HepG2 (cell line): ENCODE measurements around the gene TOP2A. TPM values are rescaled to one million over a fixed set of nuclear protein-coding genes. Genes with fewer than 3 reads are reported as not detected.
A peak's percentile ranks its signal among the peaks of the same experiment; 100 is the strongest.

Experiments
- AKAP8 ChIP-seq: sonication (generic); formaldehyde crosslinking; IDR thresholded peaks from 2 replicates; pipeline ENCODE4 v1.5.1; 2020; ENCODE audit warnings: mild to moderate bottlenecking, missing genetic modification reagents
- BCL6 ChIP-seq: IDR thresholded peaks from 2 replicates; pipeline ENCODE4 v1.6.1; 2016; ENCODE audit warnings: missing genetic modification reagents, missing compliant biosample characterization
- CAMTA2 ChIP-seq: sonication (generic); formaldehyde crosslinking; IDR thresholded peaks from 2 replicates; pipeline ENCODE4 v1.4.0; 2020; ENCODE audit warnings: mild to moderate bottlenecking, missing genetic modification reagents, borderline replicate concordance
- CTCF ChIP-seq: sonication (generic); formaldehyde crosslinking; IDR thresholded peaks from 2 replicates; pipeline ENCODE4 v1.5.0; 2020; ENCODE audit warnings: mild to moderate bottlenecking, missing genetic modification reagents, moderate library complexity
- GABPA ChIP-seq, 2 experiments: IDR thresholded peaks; 2 replicates each; pipeline ENCODE4 v1.6.1; 2011 to 2016; ENCODE audit warnings: low read depth in 2 of 2, low read length in 1 of 2, missing biosample characterization in 1 of 2, missing genetic modification characterization in 1 of 2
- KLF15 ChIP-seq: sonication (generic); formaldehyde crosslinking; IDR thresholded peaks from 2 replicates; pipeline ENCODE4 v1.8.1; 2023; ENCODE audit warnings: borderline replicate concordance, mild to moderate bottlenecking, inconsistent platforms, missing genetic modification reagents, mixed read lengths
- NFE2L2 ChIP-seq: fragments of 150-350 bp; IDR thresholded peaks from 2 replicates; pipeline ENCODE4 v1.6.1; 2014; ENCODE audit warnings: low read length
- PHB2 ChIP-seq: fragments of 450-650 bp; IDR thresholded peaks from 2 replicates; pipeline ENCODE4 v1.6.1; 2018; ENCODE audit not compliant: partially characterized antibody
- PLRG1 ChIP-seq: fragments of 450-650 bp; conservative IDR thresholded peaks from 2 replicates; pipeline ENCODE4 v1.6.1; 2016
- REL ChIP-seq: sonication (generic); formaldehyde crosslinking; conservative IDR thresholded peaks from 2 replicates; pipeline ENCODE4 v1.8.0; 2022; ENCODE audit warnings: mild to moderate bottlenecking, missing genetic modification reagents, moderate library complexity
- RORA ChIP-seq: sonication (generic); formaldehyde crosslinking; IDR thresholded peaks from 2 replicates; pipeline ENCODE4 v1.5.0; 2020; ENCODE audit warnings: mild to moderate bottlenecking, missing genetic modification reagents, moderate library complexity
- STAG1 ChIP-seq: sonication (generic); formaldehyde crosslinking; IDR thresholded peaks from 2 replicates; pipeline ENCODE4 v1.4.0; 2020; ENCODE audit warnings: missing genetic modification reagents
- ZNF253 ChIP-seq: sonication (generic); formaldehyde crosslinking; IDR thresholded peaks from 2 replicates; pipeline ENCODE4 v1.8.0; 2022; ENCODE audit warnings: mild to moderate bottlenecking, missing genetic modification reagents, borderline replicate concordance
- ZNF503 ChIP-seq: sonication (generic); formaldehyde crosslinking; IDR thresholded peaks from 2 replicates; pipeline ENCODE4 v1.4.0; 2020; ENCODE audit warnings: missing genetic modification reagents
- ZNF512B ChIP-seq: sonication (generic); formaldehyde crosslinking; IDR thresholded peaks from 2 replicates; pipeline ENCODE4 v1.5.1; 2020; ENCODE audit warnings: missing genetic modification reagents, mild to moderate bottlenecking, borderline replicate concordance
- ZNF580 ChIP-seq: IDR thresholded peaks from 2 replicates; pipeline ENCODE4 v1.6.1; 2016; ENCODE audit warnings: low read depth, borderline replicate concordance
- ZNF646 ChIP-seq: sonication (generic); formaldehyde crosslinking; IDR thresholded peaks from 2 replicates; pipeline ENCODE4 v1.9.0; 2021; ENCODE audit warnings: mild to moderate bottlenecking, missing genetic modification reagents
- ZNF878 ChIP-seq: sonication (generic); formaldehyde crosslinking; IDR thresholded peaks from 2 replicates; pipeline ENCODE4 v1.8.1; 2023; ENCODE audit warnings: mild to moderate bottlenecking, missing genetic modification reagents, moderate library complexity
- polyA plus RNA-seq, 8 experiments: library from polyadenylated mRNA; depleted of rRNA in 3 of 8; stranded (reverse) in 7 of 8; unstranded in 1 of 8; fragments of >200 nt; fragmentation: Illumina TruSeq in 4 of 8; extraction: Trizol in 4 of 8; gene quantifications; 2 replicates each; pipeline versions ENCODE4 v1.2.1 to v1.2.3, GENCODE V29; 2011 to 2016; ENCODE audit warnings: low read depth in 4 of 8, missing spikeins in 1 of 8, mixed read lengths in 1 of 8; ENCODE audit not compliant: insufficient read depth in 1 of 8
- total RNA-seq, 5 experiments: library from RNA; depleted of rRNA; stranded (reverse); fragments of >200 nt; fragmentation: Illumina TruSeq; extraction: Trizol; gene quantifications; 2 replicates each; pipeline ENCODE4 v1.2.3, GENCODE V29; 2016; ENCODE audit warnings: low read depth in 1 of 5

The TOP2A gene
- total and polyA plus RNA-seq, 2 of the 13 experiments (the other 11 are each of a cell fraction or from before 2014, with no cell fraction given) = 108 to 327 TPM

- TF ChIP-seq CTCF (peak; percentile 62), AKAP8 (CRISPR knock-in tag) (peak; percentile 72; the same call in 1 of the 2 replicates), ZNF503 (CRISPR knock-in tag) (no peak), ZNF646 (CRISPR knock-in tag) (no peak), NFE2L2 (no peak), ZNF580 (CRISPR knock-in tag) (no peak), ZNF512B (CRISPR knock-in tag) (no peak), PHB2 (no peak), GABPA (IDR thresholded peaks at IDR 0.05; ENCODE audit: low read depth, low read length) (no peak), GABPA (CRISPR knock-in tag; IDR thresholded peaks at IDR 0.05; ENCODE audit: low read depth) (no peak), RORA (CRISPR knock-in tag) (no peak), KLF15 (CRISPR knock-in tag) (no peak), BCL6 (CRISPR knock-in tag) (no peak), CAMTA2 (no peak), REL (CRISPR knock-in tag) (no peak), ZNF878 (CRISPR knock-in tag) (no peak), STAG1 (CRISPR knock-in tag) (no peak; the same call in 1 of the 2 replicates), PLRG1 (no peak), ZNF253 (no peak)
These were observed 463 bp downstream of the TOP2A start (continued) for GRCh38 chr17:40417258-40417608.
